Measurements from ENCODE around the gene ADAM15.

ADAM15 gene

GRCh38 chr1:155092131-155092530, 41.0 kb downstream of the ADAM15 start:
- no peak for DNase-seq

- DNase-seq = no peak
These were observed 41.5 kb downstream of the ADAM15 start for GRCh38 chr1:155092641-155093040.

- DNase-seq = no peak
These were observed 43.0 kb downstream of the ADAM15 start for GRCh38 chr1:155093911-155094621.

GRCh38 chr1:155094622-155094948, 43.5 kb downstream of the ADAM15 start:
- no peak for DNase-seq

GRCh38 chr1:155099331-155099730, 48.2 kb downstream of the ADAM15 start:
- DNase-seq = no peak

GRCh38 chr1:155103325-155103724, 52.2 kb downstream of the ADAM15 start:
- no peak for DNase-seq

- no peak for DNase-seq
These were observed 53.8 kb downstream of the ADAM15 start for GRCh38 chr1:155104605-155105534.

DNA sequence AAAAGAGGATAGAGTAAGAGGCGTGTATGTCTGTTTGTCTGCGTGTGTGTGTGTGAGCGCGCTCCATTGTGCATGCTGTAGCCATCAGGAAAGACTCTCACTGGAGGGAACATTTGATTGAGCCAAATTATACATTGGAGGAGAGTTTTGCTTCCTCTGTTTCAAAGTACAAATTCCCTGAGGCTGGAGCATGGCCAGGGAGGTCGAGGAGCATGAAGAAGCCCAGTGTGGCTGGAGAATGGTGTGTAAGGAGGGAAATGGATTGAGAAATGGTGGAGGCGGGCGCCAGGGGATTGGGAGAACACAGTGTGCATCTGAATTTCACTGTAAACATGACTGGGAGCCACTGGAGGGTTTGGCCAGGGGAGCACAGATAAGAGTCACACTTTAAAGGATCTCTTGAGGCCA, 54.5 kb downstream of the ADAM15 start:
- no peak for DNase-seq

GRCh38 chr1:155106862-155107261, 55.7 kb downstream of the ADAM15 start:
- no peak for DNase-seq

- no peak for DNase-seq
These were observed 56.5 kb downstream of the ADAM15 start for GRCh38 chr1:155107309-155108264.

- DNase-seq = no peak
These were observed 57.2 kb downstream of the ADAM15 start for GRCh38 chr1:155108296-155108695.

GRCh38 chr1:155110381-155110780, 59.3 kb downstream of the ADAM15 start:
- DNase-seq = no peak

- no peak for DNase-seq
These were observed 59.7 kb downstream of the ADAM15 start for GRCh38 chr1:155110826-155111225.

Data from activated CD4-positive, alpha-beta T cell treated with anti-CD3 and anti-CD28 coated beads, Interleukin-2, amount 50 U/mL, for 48 hours (primary cell).